Lower leg skin (tissue), 3 donors: ENCODE data around the gene CHRND.

Experiments
- POLR2A ChIP-seq, 2 donors: fragments of 450-650 bp; IDR thresholded peaks; one replicate each; pipeline ENCODE4 v1.6.1; 2016 to 2017; ENCODE audit warnings: antibody characterized with exemption in 2 of 2, mild to moderate bottlenecking in 1 of 2, moderate library complexity in 1 of 2
- TF ChIP-seq, protein P1 (sequence below), 3 donors: fragments of 450-650 bp; IDR thresholded peaks; one replicate each; pipeline ENCODE4 v1.5.1; 2016; ENCODE audit warnings: antibody characterized with exemption in 3 of 3, mild to moderate bottlenecking in 3 of 3, moderate library complexity in 2 of 3

GRCh38 chr2:232569541-232569940 is 43.6 kb downstream of the CHRND start:
- no peak for TF ChIP-seq POLR2A (IDR thresholded peaks at IDR 0.05)
- TF ChIP-seq, protein P1, sequence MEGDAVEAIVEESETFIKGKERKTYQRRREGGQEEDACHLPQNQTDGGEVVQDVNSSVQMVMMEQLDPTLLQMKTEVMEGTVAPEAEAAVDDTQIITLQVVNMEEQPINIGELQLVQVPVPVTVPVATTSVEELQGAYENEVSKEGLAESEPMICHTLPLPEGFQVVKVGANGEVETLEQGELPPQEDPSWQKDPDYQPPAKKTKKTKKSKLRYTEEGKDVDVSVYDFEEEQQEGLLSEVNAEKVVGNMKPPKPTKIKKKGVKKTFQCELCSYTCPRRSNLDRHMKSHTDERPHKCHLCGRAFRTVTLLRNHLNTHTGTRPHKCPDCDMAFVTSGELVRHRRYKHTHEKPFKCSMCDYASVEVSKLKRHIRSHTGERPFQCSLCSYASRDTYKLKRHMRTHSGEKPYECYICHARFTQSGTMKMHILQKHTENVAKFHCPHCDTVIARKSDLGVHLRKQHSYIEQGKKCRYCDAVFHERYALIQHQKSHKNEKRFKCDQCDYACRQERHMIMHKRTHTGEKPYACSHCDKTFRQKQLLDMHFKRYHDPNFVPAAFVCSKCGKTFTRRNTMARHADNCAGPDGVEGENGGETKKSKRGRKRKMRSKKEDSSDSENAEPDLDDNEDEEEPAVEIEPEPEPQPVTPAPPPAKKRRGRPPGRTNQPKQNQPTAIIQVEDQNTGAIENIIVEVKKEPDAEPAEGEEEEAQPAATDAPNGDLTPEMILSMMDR (IDR thresholded peaks at IDR 0.05): no peak
